Activated CD8-positive, alpha-beta memory T cell treated with anti-CD3 and anti-CD28 coated beads, Interleukin-2, amount 50 U/mL, for 1 hour (primary cell): ENCODE measurements around the gene PTGER1.
"Not testable (repeated sequence)": the region's sequence is repeated elsewhere in the genome, so short reads cannot be mapped to it uniquely, and the experiment has no call there.

Source experiments
- DNase-seq: peaks from one replicate; pipeline ENCODE4 v3.0.0-alpha.2; 2020; ENCODE audit errors: extremely low read depth

The PTGER1 gene, protein sequence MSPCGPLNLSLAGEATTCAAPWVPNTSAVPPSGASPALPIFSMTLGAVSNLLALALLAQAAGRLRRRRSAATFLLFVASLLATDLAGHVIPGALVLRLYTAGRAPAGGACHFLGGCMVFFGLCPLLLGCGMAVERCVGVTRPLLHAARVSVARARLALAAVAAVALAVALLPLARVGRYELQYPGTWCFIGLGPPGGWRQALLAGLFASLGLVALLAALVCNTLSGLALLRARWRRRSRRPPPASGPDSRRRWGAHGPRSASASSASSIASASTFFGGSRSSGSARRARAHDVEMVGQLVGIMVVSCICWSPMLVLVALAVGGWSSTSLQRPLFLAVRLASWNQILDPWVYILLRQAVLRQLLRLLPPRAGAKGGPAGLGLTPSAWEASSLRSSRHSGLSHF

DNA sequence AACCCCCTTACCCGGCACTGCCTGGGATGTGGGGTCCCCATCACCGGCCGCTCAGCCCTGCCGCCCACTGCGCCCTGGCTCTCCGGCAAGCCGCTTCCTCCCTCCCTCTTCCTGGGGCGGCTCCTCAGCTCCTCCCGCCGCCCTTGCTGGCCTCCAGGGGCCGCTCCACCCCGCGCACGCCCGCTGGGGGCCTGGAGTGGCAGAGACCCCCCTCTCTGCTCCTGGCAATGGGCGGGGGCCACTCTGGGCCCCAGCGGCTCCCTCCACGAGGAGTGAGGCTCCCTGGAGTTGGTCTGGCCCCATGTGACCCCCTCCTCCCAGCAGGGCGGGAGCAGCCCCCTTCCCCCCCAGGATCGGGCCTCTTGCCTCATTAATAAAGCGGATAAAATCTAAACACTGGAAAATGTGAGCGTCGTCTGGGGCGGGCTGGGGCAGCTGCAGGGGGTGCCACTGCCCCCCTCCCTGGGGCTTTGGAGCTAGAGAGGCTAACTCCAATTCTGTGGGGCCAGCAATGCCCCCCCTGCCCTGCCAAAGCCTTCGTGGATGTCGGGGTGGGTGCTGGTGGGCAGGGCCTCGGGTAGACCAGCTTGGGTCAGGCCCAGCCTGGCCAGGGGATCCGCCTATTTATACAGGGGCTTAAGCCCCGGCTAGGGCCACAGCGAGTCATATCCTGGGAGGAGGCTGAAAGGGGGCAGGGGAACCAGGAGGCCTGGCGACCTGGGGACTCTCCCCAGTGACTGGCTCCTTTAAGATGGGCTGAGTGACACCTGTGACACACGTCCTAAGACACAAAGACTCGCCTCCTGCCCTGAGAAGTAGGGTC, at the start of gene PTGER1:
Gene PTGER1, minus strand, starts transcription at position 104 of the 823 bp plus-strand sequence. CDS start 1,034 bp downstream, outside the sequence.
- no peak for DNase-seq

DNA sequence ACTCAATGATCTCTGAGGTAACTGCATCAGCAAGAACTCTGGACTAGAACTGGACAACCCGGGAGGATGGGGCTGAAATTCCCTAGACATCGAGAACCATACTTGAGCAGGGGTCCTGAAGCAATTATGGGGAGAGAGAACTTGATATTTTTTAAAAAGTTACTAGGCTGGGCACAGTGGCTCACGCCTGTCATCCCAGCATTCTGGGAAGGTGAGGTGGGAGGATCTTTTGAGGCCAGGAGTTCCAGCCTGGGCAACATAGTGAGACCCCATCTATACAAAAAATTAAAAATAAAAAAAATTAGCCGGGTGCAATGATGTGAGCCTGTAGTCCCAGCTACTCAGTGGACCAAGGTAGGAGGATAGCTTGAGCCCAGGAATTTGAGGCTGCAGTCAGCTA, 45.4 kb upstream of the PTGER1 start:
- DNase-seq, result no peak

DNA sequence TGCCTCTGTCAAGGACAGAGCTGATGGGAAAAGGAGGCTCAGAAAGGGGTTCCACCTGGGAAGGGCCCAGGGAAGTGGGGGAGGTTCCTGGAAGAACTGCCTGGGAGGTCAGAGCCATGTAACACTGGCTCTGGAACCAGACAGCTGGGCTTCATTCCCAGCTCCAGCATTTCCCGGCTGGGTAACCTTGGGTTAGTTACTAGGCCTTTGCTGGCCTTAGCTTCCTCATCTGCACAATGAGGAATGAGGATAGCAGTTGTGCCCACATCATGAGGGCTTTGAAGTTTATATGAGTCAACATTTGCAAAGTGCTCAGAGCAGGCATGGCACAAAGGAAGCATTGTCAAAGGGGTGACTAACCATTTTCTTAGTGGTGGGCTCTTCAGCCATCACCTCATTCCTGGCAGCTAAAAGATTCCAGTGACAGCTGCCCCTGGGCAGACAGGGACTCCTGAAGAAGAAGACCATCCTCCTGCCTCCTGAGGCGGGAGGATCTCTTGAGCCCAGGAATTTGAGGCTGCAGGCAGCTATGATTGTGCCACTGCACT, 44.8 kb upstream of the PTGER1 start:
- DNase-seq, result no peak

DNA sequence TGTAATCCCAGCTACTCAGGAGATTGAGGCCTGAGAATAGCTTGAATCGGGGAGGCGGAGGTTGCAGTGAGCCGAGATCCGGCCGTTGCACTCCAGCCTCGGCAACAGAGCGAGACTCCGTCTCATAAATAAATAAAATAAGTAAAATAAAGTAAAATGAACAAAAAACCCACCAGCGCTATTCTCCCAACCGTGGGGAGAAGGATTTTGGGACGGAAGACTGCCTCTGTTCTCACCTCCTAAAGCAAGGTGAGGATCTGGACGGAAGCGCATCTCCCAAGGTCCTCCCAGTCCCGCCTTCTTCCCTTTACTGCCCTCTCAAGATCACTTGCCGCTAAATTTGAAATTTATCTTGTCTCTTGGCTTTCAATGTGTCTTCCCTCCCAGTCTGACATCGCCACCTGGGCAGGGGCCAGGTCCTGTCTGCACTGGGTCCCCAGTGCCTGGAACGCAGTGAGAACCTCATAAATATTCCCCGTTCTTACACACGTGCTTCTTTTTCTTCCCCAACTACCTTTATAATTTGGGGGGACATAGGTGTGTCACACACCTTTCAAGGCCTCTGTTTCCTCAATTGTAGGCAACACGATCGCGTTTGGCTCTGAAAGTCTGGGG, 44.2 kb upstream of the PTGER1 start:
- DNase-seq, result no peak

DNA sequence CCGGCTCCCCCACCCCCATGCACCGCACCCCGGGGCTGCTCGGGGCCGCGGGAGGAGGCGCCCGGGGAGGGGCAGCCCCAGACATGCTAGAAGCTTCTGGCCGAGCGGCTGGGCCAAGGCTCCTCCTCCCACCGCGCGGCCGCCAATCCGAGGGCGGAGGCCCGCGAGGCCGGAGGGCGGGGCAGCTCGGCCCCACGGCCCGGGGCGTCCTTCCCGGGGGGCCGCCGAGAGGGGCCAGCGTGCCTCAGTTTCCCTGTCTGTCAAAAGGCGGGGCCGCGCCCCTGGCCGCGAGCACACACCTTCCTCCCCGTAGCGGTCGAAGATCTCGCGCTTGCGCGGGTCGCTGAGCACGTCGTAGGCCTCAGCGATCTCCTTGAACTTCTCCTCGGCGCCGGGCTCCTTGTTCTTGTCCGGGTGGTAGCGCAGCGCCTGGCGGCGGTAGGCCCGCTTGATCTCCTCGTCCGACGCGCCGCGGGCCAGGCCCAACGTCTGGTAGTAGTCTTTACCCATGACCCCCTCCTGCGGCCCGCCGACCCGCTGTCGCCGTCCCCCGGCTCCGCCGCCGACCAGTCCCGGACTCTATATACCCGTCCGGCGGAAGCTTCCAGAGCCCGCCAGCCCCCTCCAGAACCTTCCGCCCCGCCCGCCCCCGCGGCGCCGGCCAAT, 42.8 kb upstream of the PTGER1 start, which contains the start of gene DNAJB1:
Gene DNAJB1, minus strand, starts transcription at position 558 of the 666 bp plus-strand sequence. Its CDS starts 48 bp downstream, at position 510.
- no peak for DNase-seq

DNA sequence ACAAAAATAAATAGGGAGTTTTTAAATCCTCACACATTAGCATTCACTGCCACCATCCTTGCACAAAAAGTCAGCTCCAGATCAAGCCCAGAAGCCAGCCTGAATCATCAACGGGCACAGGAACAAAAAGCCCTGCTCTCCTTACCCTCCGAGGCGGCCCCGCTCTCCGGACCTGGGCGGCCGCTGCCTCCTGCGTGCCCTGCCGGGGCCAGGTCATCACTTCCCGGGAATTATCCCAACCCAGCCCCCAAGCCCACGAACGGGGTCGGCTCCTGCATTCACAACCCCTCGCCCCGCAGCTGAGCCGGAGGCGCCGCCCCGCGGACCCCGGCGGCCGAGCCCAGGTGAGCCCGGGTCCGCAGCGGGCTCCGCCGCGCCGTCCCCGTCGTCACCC, 42.3 kb upstream of the PTGER1 start:
- DNase-seq, result no peak

DNA sequence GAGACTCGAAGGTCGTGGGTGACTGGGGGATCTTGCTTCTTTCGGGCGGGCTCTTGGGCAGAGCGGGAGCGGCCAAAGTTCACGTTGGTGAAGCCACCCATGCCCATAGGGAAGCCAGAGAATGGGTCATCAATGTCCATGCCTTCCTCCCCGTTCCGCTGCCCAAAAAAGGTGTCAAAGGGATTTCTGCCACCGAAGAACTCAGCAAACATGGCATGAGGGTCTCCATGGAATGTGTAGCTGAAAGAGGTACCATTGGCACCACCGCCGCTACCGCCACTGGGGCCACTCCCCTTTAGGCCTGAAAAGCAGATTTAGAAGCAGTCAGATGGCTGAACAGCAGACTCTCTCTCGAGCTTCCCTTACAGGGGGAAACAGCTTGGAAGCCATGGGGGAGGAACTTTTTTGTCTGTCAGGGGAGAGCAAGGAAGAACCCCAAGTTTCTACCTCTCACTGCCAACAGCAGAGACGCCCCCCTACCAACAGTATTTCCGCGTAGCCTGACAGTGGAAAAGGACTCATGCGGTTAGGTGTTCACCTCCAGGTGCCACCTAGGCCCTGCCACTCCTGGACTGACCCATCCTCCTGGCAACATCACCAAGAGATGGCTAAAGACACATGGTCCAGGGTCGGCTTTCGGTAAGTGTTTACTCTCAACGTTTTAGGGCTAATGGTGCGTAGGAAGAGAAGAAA, 41.7 kb upstream of the PTGER1 start:
- no peak for DNase-seq

DNA sequence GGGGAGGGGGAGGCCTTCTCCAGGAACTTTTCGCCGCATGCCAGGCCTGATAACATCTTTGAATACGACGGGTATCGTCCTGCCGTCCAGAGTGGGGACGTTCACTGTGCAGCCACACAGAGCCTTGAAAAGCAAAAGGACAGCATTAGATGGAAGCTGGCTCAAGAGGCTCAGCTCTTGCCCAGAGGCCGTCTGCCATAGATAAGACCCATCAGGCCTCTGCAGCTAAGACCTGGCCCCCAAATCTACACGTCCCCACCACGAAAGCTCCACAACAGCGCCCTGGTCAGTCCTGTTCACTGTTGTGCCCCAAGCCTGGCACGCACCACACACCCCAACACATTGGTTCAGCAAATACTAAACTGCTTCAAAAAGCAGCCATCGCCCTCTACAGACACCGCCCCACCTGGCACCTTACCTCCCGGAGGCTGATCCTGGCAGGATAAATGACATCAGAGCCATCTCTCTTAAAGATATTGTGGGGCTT, 40.9 kb upstream of the PTGER1 start:
- no peak for DNase-seq

DNA sequence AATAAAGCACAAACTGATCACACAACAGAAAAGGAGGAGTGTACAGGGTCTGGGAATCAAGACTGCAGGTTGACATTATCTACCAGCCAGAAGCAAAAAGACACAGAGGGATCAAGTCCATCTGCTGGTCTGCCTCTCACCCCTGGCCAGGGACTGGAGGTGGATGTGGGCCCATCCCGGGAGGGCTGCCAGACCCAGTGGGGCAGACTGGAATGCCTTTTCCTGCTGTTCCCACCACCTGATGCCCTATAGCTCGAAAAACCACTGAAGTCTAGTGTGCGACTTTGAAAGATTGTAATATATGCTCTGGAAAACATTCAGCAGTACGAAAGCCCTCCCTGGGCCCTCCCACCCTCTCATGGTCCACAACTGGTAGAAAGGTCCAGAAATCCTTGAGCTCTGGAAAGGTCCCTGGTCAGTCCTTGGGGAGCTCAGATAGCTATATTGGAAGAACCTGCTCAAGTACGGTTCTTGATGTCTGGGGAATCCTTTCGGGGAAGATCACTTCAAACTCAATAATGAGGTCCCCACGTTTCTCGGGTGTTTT, 40.4 kb upstream of the PTGER1 start:
- no peak for DNase-seq

DNA sequence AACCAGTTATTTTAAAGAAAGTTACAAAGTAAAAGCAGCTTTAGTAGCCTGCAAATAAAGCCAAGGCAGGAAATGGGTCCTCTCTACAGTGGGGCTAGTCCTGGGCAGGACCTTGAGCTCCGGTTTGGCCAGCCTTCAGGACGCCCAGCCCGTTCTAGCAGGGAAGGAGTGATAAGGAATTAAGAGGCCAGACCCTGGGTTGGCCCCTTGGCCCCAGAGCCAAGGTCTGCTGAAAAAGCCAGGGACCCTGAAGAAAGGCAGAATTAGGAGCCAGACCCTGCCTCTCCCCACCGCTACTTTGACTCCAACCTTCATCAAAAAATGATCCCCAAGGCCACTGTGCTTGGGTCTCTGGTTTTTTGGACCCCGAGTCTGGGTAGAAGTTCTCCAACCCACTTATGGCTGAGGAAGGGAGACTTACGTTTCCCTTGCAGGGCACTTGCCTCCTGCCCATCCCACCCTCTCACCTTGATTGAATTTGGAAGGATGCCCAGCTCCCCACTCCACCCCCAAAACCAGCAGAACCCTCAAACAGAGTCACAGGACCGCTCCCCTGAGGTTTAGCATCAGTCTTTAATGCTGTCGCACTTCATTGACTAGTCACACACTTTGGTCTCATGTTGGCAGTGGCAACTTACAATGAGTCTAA, 39.2 kb upstream of the PTGER1 start:
- no peak for DNase-seq

DNA sequence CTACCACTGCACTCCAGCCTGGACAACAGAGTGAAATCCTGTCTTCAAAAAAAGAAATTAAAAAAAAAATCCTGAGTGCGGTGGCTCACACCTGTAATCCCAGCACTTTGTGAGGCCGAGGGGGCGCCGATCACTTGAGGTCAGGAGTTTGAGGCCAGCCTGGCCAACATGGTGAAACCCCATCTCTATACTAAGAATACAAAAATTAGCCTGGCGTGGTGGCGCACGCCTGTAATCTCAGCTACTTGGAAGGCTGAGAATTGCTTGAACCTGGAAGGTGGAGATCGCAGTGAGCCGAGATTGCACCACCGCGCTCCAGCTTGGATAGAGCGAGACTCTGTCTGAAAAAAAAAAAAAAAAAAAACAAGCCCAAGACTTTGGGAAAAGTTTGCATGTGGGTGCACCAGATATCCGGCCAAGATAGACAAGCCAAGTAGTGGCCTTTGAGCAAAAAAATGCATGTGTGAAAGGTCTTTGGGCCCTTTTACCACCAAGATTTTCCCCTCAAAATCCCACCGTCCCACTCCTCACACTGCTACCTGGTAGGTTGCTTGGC, 37.3 kb upstream of the PTGER1 start:
- no peak for DNase-seq

DNA sequence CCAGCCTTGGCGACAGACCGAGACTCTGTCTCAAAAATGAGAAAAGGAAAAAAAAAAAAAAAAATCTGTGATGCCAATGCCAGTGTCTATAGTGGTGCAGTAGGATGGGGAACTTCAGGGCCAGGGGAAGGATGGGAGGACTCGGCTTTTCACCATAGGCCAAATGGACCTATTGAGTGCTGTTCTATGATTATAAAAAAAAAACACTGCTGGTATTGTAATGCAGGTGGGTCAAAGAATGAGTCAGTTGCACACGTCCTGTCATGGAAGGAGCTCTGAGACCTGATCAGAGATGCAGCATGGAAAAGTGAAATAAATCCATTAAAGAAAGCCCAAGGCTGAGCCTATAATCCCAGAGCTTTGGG, 36.1 kb upstream of the PTGER1 start:
- no peak for DNase-seq

DNA sequence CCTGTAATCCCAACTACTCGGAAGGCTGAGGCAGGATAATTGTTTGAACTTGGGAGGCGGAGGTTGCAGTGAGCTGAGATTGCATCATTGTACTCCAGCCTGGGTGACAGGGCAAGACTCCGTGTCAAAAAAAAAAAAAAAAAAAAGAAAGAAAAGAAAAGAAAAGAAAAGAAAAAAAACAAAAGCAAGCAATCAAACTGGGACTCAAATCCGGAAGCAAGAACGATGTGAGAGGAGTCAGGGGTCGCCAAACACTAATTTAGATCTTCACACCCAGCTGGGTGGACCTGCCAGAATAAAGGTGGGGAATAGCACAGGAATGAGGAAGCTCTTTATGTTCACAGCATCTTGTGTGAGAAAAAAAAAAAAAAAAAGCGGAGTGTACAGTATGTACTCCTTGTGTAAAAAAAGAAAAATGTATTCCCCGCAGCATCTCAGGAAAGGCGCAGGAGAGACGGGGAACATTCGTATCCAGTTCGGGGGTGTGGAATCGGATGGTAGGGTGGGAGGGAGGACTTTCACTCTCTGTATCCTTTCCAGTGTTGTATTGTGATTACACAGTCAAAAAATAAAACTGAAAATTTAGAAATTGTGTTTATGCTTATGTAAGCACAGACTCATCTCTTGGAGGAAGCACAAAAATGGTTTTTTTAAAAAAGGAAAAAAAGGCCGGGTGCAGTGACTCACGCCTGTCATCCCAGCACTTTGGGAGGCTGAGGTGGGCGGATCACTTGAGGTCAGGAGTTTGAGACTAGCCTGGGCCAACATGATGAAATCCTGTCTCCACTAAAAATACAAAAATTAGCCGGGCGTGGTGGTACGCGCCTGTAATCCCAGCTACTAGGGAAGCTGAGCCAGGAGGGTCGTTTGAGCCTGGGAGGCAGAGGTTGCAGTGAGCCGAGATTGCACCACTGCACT, 35.4 kb upstream of the PTGER1 start:
- no peak for DNase-seq

DNA sequence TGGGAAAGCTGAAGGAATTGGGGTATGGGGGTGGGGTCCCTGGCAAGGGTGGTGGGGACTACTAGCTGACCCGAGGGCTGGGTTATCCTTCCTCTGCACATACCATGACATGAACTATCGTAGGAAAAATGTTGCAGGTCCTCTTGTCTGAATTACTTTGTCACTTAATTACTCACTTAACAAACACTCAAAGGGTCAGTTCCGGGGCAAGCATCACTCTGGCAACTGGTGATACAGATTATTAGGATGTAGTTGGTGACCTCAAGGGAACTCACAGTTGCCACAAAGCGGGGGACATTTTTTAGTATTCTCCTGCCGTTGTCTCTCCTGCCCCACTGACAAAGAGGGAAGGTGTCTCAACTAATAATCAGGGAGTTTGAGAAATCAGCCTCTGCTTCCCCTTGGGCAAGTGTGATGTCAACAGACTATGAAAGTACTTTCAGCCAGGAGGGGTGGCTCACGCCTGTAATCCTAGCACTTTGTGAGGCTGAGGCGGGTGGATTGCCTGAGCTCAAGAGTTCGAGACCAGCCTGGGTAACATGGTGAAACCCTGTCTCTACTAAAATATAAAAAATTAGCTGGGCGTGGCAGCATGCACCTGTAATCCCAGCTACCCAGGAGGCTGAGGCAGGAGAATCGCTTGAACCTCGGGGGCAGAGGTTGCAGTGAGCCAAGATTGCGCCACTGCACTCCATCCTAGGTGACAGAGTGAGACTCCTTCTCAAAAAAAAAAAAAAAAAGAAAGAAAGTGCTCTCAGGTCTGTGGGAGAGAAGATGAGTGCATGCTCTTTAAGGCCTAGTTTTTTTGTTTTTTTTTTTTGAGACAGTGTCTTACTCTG, 32.8 kb upstream of the PTGER1 start:
- DNase-seq, result no peak

DNA sequence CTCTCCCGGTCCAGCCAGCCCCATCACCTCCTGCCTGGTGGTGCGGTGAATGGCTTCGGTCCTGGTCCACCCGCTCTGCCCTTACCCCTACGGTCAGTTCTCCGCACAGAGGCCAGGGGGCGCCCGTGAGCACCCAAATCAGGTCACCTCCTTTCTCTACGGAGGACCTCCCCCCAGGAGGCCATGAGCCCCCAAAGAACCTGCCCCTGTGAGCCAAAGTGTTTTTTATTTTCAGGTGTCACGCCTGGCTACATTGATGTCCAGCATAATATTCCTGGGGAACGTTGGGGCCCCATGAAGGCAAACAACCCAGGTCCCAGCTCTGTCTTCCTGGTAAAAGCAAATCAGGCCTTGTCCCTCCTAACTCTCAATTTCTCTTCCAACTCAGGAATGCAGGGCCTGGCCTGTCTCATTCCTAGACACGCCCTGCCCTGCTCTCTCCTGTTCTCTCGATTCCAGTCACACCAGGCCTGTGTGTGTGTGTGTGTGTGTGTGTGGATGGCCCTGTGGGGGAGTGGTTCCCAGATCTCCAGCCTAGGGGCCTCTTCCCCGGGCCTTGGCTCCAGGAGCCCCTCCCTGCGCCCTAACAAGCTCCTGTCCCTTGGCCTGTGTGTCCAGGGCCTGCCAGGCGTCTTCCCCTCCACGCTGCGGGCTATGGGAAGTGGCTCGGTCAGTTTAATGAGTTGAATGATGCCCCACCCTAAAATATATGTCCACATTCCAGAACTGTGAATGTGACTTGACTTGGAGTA, 30.5 kb upstream of the PTGER1 start:
- no peak for DNase-seq

DNA sequence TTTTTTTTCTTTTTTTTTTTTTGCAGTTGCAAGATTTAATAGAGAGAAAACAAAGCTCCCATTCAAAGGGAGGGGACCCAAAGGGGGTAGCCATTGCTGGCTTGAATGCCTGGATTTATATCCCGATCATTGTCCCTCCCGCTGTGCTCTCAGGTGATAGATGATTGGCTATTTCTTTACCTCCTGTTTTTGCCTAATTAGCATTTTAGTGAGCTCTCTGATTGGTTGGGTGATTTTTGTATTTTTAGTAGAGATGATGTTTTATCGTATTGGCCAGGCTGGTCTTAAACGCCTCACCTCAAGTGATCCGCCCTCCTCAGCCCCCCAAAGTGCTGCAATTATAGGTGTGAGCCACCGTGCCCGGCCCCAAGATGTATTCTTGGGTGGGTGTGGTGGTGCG, 29.4 kb upstream of the PTGER1 start:
- DNase-seq, result not testable (repeated sequence)

DNA sequence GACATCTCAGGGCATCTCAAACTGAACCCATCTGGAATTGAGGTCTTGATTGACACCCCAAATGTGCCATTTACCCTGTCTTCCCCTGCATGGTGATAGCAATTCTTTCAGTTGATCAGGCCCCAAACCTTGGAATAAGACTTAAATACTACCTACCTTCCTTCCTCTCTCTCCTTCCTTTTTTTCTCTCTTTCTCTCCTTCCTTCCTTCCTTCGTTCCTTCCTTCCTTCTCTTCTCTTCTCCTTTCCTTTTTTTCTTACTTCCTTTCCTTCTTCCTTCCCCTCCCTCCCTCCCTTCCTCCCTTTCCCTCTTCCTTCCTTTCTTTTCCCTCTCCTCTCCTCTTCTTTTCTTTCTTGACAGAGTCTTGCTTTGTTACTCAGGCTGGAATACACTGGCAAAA, 28.1 kb upstream of the PTGER1 start:
- DNase-seq, result no peak
